ENCODE data around the gene PCCA. TPM values are rescaled to one million over a fixed set of nuclear protein-coding genes. Genes with fewer than 3 reads are reported as not detected.

Gene PCCA
- polyA plus RNA-seq, 1 experiment: 3.0 TPM

DNA sequence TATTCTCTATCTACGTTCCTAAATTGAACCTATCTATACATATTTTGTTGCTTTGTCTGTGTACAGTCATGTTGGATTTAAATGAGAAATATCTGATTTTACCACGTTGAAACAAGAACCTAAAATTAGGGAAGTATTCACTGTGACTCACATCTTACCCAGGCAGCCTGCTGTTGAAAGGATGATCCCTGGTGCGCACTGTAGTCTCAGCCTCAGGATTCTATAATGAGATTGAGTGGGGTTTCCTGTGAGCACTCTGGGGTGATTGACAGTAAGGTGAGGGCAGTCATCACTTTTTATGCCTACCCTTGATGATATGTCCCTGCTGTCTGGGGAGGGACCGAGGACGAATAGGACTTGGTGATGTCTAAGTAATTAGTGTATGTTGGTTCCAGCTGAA, 35.4 kb downstream of the PCCA start:
- H3K36me3 ChIP-seq (ENCODE audit: control insufficient read depth, insufficient read depth, low read length): no peaks in the 10 kb centered on the region
- POLR2A ChIA-PET: no interaction called here
- H3K4me3 ChIP-seq (ENCODE audit: low read depth, low read length): no peak overlapping the region
- TF ChIP-seq, protein P1, sequence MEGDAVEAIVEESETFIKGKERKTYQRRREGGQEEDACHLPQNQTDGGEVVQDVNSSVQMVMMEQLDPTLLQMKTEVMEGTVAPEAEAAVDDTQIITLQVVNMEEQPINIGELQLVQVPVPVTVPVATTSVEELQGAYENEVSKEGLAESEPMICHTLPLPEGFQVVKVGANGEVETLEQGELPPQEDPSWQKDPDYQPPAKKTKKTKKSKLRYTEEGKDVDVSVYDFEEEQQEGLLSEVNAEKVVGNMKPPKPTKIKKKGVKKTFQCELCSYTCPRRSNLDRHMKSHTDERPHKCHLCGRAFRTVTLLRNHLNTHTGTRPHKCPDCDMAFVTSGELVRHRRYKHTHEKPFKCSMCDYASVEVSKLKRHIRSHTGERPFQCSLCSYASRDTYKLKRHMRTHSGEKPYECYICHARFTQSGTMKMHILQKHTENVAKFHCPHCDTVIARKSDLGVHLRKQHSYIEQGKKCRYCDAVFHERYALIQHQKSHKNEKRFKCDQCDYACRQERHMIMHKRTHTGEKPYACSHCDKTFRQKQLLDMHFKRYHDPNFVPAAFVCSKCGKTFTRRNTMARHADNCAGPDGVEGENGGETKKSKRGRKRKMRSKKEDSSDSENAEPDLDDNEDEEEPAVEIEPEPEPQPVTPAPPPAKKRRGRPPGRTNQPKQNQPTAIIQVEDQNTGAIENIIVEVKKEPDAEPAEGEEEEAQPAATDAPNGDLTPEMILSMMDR (IDR thresholded peaks at IDR 0.05; ENCODE audit: insufficient read depth, low read depth, low read length): no peak
- no peaks in the 10 kb centered on the region for H3K27me3 ChIP-seq (ENCODE audit: control insufficient read depth, insufficient read depth, low read length)
- CTCF ChIA-PET: no interaction called here
- no peak for DNase-seq (ENCODE audit: low read depth)

DNA sequence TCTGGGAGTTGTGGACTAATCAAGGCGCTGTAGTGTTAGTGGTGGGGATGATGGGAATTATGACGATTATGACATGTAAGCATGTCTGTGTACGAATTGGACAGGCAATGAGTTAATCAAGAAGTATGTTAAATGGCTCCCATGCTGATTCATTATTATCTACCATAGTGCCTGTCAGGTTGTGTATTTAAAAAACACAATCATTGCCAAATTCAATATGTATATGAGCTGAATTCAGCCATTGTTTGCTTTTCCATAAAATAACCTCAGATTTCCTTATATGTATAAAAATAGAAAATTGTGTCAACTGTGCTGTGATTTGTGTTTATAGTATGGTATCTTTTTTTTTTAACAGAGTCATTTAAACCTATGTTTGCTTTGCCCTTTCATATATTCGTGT, 37.1 kb downstream of the PCCA start:
- Histone ChIP-seq H3K4me3 (ENCODE audit: low read depth, low read length) (no peak overlapping the region), H3K27me3 (ENCODE audit: control insufficient read depth, insufficient read depth, low read length) (no peaks in the 10 kb centered on the region), H3K36me3 (ENCODE audit: control insufficient read depth, insufficient read depth, low read length) (no peaks in the 10 kb centered on the region)
- ChIA-PET POLR2A (no interaction called here), CTCF (no interaction called here)
- TF ChIP-seq, protein P1 (IDR thresholded peaks at IDR 0.05; ENCODE audit: insufficient read depth, low read depth, low read length): no peak
- DNase-seq (ENCODE audit: low read depth): no peak

DNA sequence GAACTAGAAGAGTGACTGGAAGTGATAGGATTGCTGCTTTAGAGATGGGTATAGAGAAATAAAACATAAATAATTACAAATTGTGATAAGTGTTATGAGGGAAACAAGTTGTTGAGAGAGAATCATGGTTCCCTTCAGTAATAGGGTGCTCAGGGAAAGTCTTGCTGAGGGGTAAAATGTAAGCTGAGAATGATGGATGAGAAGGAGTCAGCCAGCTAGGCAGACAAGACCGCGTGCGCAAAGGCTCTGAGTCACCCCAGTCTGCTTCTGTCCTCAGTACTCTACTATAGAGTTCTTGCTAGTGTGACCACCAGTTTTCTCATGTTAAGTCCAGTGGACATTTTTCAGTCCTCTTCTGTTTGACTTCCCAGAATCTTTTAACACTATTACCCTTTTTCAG, 39.5 kb downstream of the PCCA start:
- Histone ChIP-seq H3K36me3 (ENCODE audit: control insufficient read depth, insufficient read depth, low read length) (no peaks in the 10 kb centered on the region), H3K4me3 (ENCODE audit: low read depth, low read length) (no peak overlapping the region), H3K27me3 (ENCODE audit: control insufficient read depth, insufficient read depth, low read length) (no peaks in the 10 kb centered on the region)
- DNase-seq (ENCODE audit: low read depth): no peak
- ChIA-PET POLR2A (no interaction called here), CTCF (no interaction called here)
- TF ChIP-seq, protein P1 (IDR thresholded peaks at IDR 0.05; ENCODE audit: insufficient read depth, low read depth, low read length): no peak

DNA sequence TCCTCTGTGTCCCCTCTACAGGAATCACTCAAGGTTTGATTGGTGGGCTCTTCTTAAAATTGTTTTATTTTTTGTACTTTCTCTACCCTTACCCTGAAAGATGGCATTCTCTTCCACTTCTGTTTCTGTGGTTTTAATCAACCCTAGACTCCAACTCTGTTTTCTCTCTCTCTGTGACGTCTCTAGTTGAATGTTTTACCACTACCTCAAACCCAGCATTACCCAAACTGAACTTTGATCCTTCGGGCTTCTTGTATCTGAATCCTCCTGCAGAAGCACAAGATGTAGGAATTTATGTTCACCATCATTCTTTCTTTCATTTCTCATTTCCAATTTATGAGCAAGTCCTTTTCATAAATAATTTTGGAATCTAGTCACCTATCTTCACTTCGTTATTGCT, 39.9 kb downstream of the PCCA start:
- no peaks in the 10 kb centered on the region for H3K27me3 ChIP-seq (ENCODE audit: control insufficient read depth, insufficient read depth, low read length)
- POLR2A ChIA-PET: no interaction called here
- CTCF ChIA-PET: no interaction called here
- H3K36me3 ChIP-seq (ENCODE audit: control insufficient read depth, insufficient read depth, low read length): no peaks in the 10 kb centered on the region
- H3K4me3 ChIP-seq (ENCODE audit: low read depth, low read length): no peak overlapping the region
- no peak for DNase-seq (ENCODE audit: low read depth)
- TF ChIP-seq, protein P1 (IDR thresholded peaks at IDR 0.05; ENCODE audit: insufficient read depth, low read depth, low read length): no peak

DNA sequence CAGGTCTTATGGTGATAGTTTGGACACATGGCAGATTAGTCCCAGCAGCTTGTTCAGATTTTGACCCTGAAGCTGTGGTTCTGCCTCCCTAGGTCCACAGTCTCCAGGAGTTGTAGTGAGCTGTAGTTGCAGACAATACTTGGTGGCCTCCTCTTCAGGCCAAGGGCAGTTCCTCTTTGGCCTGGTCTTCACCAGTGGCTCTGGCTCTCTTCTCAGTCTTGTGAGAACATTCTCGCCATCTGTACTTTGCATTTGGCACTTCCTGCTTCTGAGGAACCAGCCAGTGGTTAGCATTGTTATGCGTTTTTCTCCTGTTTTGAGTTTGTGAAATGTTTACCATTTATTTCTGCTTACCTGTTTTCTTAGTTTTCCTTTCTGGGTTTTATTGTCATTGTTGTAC, 40.7 kb downstream of the PCCA start:
- no peak for DNase-seq (ENCODE audit: low read depth)
- ChIA-PET CTCF (no interaction called here), POLR2A (no interaction called here)
- Histone ChIP-seq H3K36me3 (ENCODE audit: control insufficient read depth, insufficient read depth, low read length) (no peaks in the 10 kb centered on the region), H3K4me3 (ENCODE audit: low read depth, low read length) (no peak overlapping the region), H3K27me3 (ENCODE audit: control insufficient read depth, insufficient read depth, low read length) (no peaks in the 10 kb centered on the region)
- TF ChIP-seq, protein P1 (IDR thresholded peaks at IDR 0.05; ENCODE audit: insufficient read depth, low read depth, low read length): no peak
